K562 (cell line): ENCODE data around the gene PBX4. TPM values are rescaled to one million over a fixed set of nuclear protein-coding genes. Genes with fewer than 3 reads are reported as not detected.

Experiments
- ATAC-seq: fragments of 200-7000 bp; cut with Tn5 transposase; 3 replicates; pipeline ENCODE4 v1.9.1; 2020; ENCODE audit warnings: moderate library complexity
- BruUV-seq: library from RNA; stranded (reverse); fragments of 400-500 nt; replicated peaks from 2 replicates; lab custom pipeline; 2021; lab: Mats Ljungman, UMichigan
- CTCF ChIA-PET: fragments of 300-600 bp; formaldehyde crosslinking; extraction: SDS; loops from one replicate; lab custom pipeline; 2021; ENCODE audit warnings: low intra/inter-chr PET ratio; lab: Yijun Ruan, JAX
- POLR2A ChIA-PET: fragments of 300-600, 350-650 bp; sonication (Branson Sonifier 250); formaldehyde crosslinking; extraction: SDS; loops from one replicate; lab custom pipeline; 2021; ENCODE audit warnings: antibody characterized with exemption, inconsistent platforms; lab: Yijun Ruan, JAX
- DNase-seq, 4 experiments: peaks; one replicate each; pipeline versions ENCODE4 v3.0.0 to v3.0.0-alpha.2; 2011 to 2018; ENCODE audit warnings: low spot score in 3 of 4, mixed read lengths in 3 of 4; ENCODE audit errors: extremely low read depth in 1 of 4
- FAIRE-seq: peaks from 2 replicates; lab custom pipeline; 2011; peaks lifted over from hg19 to GRCh38; lab: Jason Lieb, UNC
- H2AFZ ChIP-seq: 2 replicates; pipeline ENCODE4 v1.6.0; 2011; ENCODE audit warnings: low read depth, low read length, control low read depth, inconsistent platforms
- H3K27ac ChIP-seq: fragments of 200-600 bp; 3 replicates; pipeline ENCODE4 v1.8.0; 2011; ENCODE audit warnings: low read depth, mild to moderate bottlenecking, control low read depth, inconsistent platforms, low read length, moderate library complexity, mixed read lengths; ENCODE audit errors: extremely low read depth
- H3K27me3 ChIP-seq, 2 experiments: fragments of 300-600 bp in 1 of 2; 2 replicates in 1 of 2; 3 replicates in 1 of 2; pipeline versions ENCODE4 v1.6.0 to v1.8.0; 2011; ENCODE audit warnings: inconsistent platforms in 2 of 2, low read length in 2 of 2, mild to moderate bottlenecking in 1 of 2, mixed read lengths in 1 of 2, moderate library complexity in 1 of 2; ENCODE audit not compliant: control insufficient read depth in 2 of 2, insufficient read depth in 2 of 2
- H3K36me3 ChIP-seq: fragments of 300-600 bp; 3 replicates; pipeline ENCODE4 v1.8.0; 2011; ENCODE audit warnings: mild to moderate bottlenecking, low read length, inconsistent platforms; ENCODE audit not compliant: control insufficient read depth, insufficient read depth
- H3K4me1 ChIP-seq, 2 experiments: fragments of 200-600 bp in 1 of 2; replicated peaks in 1 of 2; 2 replicates in 1 of 2; 3 replicates in 1 of 2; pipeline versions ENCODE4 v1.5.1 to v1.8.0; 2011; ENCODE audit warnings: inconsistent platforms in 2 of 2, low read length in 2 of 2, mild to moderate bottlenecking in 1 of 2, mixed read lengths in 1 of 2, moderate library complexity in 1 of 2; ENCODE audit not compliant: control insufficient read depth in 2 of 2, insufficient read depth in 2 of 2
- H3K4me2 ChIP-seq: 2 replicates; pipeline ENCODE4 v1.6.1; 2011; ENCODE audit warnings: low read length, control low read depth, inconsistent platforms, mixed read lengths; ENCODE audit not compliant: insufficient read depth
- H3K4me3 ChIP-seq: fragments of 200-600 bp; sonication (generic), shearing (Covaris generic); 2 replicates; pipeline ENCODE4 v1.5.1; 2016; ENCODE audit warnings: control low read depth, inconsistent platforms
- H3K79me2 ChIP-seq: fragments of 200-600 bp; 3 replicates; pipeline ENCODE4 v1.8.0; 2011; ENCODE audit warnings: low read length, inconsistent platforms; ENCODE audit not compliant: control insufficient read depth, insufficient read depth
- H3K9ac ChIP-seq, 2 experiments: 2 replicates each; pipeline versions ENCODE4 v1.6.0 to v1.6.1; 2011; ENCODE audit warnings: low read depth in 2 of 2, low read length in 2 of 2, control low read depth in 1 of 2, inconsistent platforms in 1 of 2, mild to moderate bottlenecking in 1 of 2, mixed read lengths in 1 of 2; ENCODE audit not compliant: insufficient read depth in 1 of 2
- H3K9me1 ChIP-seq: one replicate; pipeline ENCODE4 v1.6.0; 2011; ENCODE audit warnings: inconsistent platforms, mild to moderate bottlenecking, low read length, moderate library complexity; ENCODE audit not compliant: control insufficient read depth, insufficient read depth
- H3K9me3 ChIP-seq: replicated peaks from 2 replicates; pipeline ENCODE4 v1.5.1; 2011; ENCODE audit warnings: low read depth, low read length, inconsistent platforms; ENCODE audit not compliant: control insufficient read depth, insufficient read depth
- H4K20me1 ChIP-seq: replicated peaks from 2 replicates; pipeline ENCODE4 v1.6.1; 2011; ENCODE audit warnings: low read length, inconsistent platforms, mixed read lengths; ENCODE audit not compliant: control insufficient read depth, insufficient read depth
- ARID2 ChIP-seq: fragments of 450-650 bp; IDR thresholded peaks from 2 replicates; pipeline ENCODE4 v1.6.1; 2017; ENCODE audit warnings: antibody characterized with exemption, mild to moderate bottlenecking
- ERF ChIP-seq: fragments of 450-650 bp; formaldehyde crosslinking; IDR thresholded peaks from 2 replicates; pipeline ENCODE4 v1.4.0; 2020; ENCODE audit warnings: mild to moderate bottlenecking, mixed read lengths
- MAFF ChIP-seq: IDR thresholded peaks from 2 replicates; pipeline ENCODE4 v1.6.1; 2012; ENCODE audit warnings: low read length, improper control_type of control experiment
- ZNF707 ChIP-seq: fragments of 250-450 bp; sonication (Bioruptor Pico); conservative IDR thresholded peaks from 2 replicates; pipeline ENCODE4 v1.8.0; 2022; ENCODE audit warnings: inconsistent platforms, mild to moderate bottlenecking, moderate library complexity
- WGBS: fragments of 100-300 bp; shearing (Covaris generic); methylation state at CpG from one replicate; pipeline ENCODE4 v1.1.6; 2016; ENCODE audit warnings: low coverage, mixed read lengths; ENCODE audit not compliant: insufficient coverage; ENCODE audit errors: missing lambda C conversion rate; 5-methylcytosine and 5-hydroxymethylcytosine counted together
- in situ Hi-C: fragments of 300-500 bp; cut with MboI; formaldehyde crosslinking; loops from 4 replicates; pipeline ENCODE4 v1.15.0; 2018; ENCODE audit warnings: inconsistent platforms, mixed read lengths
- intact Hi-C: fragments of 100-400 bp; cut with micrococcal nuclease; formaldehyde crosslinking; loops from 2 replicates; pipeline ENCODE4 v1.14.2; 2022
- polyA plus RNA-seq, 8 experiments: library from polyadenylated mRNA; depleted of rRNA in 4 of 8; stranded (reverse) in 5 of 8; unstranded in 3 of 8; fragments of >200 nt; fragmentation: Nextera tagmentation in 2 of 8; fragmentation: Illumina TruSeq in 1 of 8; extraction: Ambion mirVana in 2 of 8; extraction: Trizol in 1 of 8; gene quantifications; 2 replicates each; pipeline versions ENCODE4 v1.2.1 to v1.2.3, GENCODE V29; 2011 to 2014; ENCODE audit warnings: inconsistent platforms in 1 of 8, missing spikeins in 1 of 8
- total RNA-seq, 7 experiments: library from RNA; depleted of rRNA in 6 of 7; stranded (reverse); fragments of >200 nt in 6 of 7; fragmentation: Illumina TruSeq in 2 of 7; extraction: Trizol in 2 of 7; gene quantifications; 2 replicates each; pipeline versions ENCODE4 v1.2.1 to v1.2.3, GENCODE V29; 2011 to 2021; ENCODE audit warnings: low replicate concordance in 1 of 7
- TF ChIP-seq, protein P1 (sequence below): fragments of 250-450 bp; sonication (Bioruptor Pico); IDR thresholded peaks from 2 replicates; pipeline ENCODE4 v1.8.0; 2021; ENCODE audit warnings: moderate library complexity, mild to moderate bottlenecking, inconsistent platforms

The PBX4 gene
- total and polyA plus RNA-seq, 9 of the 15 experiments (the other 6 are each of a cell fraction or from before 2014, with no cell fraction given): 0.11 to 3.8 (median 1.6) TPM; not detected in 1

DNA sequence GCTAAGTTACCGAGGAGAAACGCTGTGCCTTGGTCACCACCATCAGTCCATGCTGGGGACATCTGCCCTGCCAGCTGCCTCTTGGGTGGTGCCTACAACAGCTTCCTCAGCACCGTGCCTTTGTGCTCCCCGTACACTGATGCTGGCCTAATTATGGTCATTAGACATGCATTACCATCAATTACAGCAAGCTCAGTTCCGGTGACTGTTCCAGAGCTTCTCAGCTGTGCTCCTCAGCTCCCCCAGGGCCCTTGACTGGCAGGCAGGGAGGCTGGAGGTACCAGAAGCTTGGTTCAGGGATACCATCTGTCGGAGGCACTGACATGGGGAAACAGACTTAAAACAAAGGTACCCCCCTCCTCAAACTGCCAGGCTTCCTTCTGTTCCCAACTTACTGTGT is 40.2 kb downstream of the PBX4 start:
- Histone ChIP-seq H3K9me3 (no peaks in the 10 kb centered on the region), H3K36me3 (no peaks in the 10 kb centered on the region), H3K4me2 (no peak overlapping the region), H4K20me1 (no peaks in the 10 kb centered on the region), H3K27me3 (no peaks in the 10 kb centered on the region; a peak in 1 of 5 replicates), H3K27ac (no peak overlapping the region), H3K9ac (no peak overlapping the region; a peak in 1 of 4 replicates), H2AFZ (no peak overlapping the region), H3K79me2 (no peaks in the 10 kb centered on the region), H3K4me1 (no peaks in the 10 kb centered on the region; a peak in 1 of 5 replicates), H3K4me3 (no peak overlapping the region), H3K9me1 (no peaks in the 10 kb centered on the region)
- TF ChIP-seq MAFF: no peak
- TF ChIP-seq ARID2: no peak
- no peak for TF ChIP-seq ERF (CRISPR knock-in tag)
- TF ChIP-seq ZNF707 (CRISPR knock-in tag): no peak
- TF ChIP-seq, protein P1, sequence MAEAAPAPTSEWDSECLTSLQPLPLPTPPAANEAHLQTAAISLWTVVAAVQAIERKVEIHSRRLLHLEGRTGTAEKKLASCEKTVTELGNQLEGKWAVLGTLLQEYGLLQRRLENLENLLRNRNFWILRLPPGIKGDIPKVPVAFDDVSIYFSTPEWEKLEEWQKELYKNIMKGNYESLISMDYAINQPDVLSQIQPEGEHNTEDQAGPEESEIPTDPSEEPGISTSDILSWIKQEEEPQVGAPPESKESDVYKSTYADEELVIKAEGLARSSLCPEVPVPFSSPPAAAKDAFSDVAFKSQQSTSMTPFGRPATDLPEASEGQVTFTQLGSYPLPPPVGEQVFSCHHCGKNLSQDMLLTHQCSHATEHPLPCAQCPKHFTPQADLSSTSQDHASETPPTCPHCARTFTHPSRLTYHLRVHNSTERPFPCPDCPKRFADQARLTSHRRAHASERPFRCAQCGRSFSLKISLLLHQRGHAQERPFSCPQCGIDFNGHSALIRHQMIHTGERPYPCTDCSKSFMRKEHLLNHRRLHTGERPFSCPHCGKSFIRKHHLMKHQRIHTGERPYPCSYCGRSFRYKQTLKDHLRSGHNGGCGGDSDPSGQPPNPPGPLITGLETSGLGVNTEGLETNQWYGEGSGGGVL (CRISPR knock-in tag): no peak
- ChIA-PET POLR2A (interaction anchor here (0.8 to 1.2 kb wide), 2 partner anchors 8 to 10 kb away, joined by 3 read pairs; no protein-coding TSS in a partner anchor), CTCF (no interaction called here)
- no TSS peak for BruUV-seq
- DNase-seq (no peak), ATAC-seq (no peak), FAIRE-seq (no peak)
- intact Hi-C loops: no loop called here
- in situ Hi-C loops: no loop called here
- 50% methylated on average over 6 of the region's 6 CpGs for WGBS
